ENCODE results near the gene PBX1.

DNA sequence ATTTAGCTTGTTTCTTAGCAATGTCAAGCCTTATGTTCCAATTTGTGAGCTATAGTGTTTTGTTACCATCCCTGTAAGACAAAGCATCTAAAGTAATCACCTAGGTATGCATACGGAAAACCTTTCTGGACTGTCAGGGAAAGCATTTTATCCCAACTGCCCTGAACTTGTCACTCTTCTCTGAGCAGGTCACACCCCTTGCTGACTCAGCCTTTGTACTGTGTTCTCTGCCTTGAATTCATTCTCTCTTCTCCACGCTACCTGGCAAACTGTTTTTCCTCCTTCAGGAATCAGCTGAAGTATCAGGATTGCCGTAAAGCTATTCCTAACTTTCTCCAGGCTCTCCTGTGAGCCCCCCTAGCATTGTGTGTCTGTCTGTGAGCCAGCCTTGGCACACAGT lies 54.2 kb downstream of the PBX1 start:
- TF ChIP-seq, protein P1, sequence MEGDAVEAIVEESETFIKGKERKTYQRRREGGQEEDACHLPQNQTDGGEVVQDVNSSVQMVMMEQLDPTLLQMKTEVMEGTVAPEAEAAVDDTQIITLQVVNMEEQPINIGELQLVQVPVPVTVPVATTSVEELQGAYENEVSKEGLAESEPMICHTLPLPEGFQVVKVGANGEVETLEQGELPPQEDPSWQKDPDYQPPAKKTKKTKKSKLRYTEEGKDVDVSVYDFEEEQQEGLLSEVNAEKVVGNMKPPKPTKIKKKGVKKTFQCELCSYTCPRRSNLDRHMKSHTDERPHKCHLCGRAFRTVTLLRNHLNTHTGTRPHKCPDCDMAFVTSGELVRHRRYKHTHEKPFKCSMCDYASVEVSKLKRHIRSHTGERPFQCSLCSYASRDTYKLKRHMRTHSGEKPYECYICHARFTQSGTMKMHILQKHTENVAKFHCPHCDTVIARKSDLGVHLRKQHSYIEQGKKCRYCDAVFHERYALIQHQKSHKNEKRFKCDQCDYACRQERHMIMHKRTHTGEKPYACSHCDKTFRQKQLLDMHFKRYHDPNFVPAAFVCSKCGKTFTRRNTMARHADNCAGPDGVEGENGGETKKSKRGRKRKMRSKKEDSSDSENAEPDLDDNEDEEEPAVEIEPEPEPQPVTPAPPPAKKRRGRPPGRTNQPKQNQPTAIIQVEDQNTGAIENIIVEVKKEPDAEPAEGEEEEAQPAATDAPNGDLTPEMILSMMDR (conservative IDR thresholded peaks at IDR 0.05; ENCODE audit: low read depth in 2 of 2), result no peak
- TF ChIP-seq, protein P2, sequence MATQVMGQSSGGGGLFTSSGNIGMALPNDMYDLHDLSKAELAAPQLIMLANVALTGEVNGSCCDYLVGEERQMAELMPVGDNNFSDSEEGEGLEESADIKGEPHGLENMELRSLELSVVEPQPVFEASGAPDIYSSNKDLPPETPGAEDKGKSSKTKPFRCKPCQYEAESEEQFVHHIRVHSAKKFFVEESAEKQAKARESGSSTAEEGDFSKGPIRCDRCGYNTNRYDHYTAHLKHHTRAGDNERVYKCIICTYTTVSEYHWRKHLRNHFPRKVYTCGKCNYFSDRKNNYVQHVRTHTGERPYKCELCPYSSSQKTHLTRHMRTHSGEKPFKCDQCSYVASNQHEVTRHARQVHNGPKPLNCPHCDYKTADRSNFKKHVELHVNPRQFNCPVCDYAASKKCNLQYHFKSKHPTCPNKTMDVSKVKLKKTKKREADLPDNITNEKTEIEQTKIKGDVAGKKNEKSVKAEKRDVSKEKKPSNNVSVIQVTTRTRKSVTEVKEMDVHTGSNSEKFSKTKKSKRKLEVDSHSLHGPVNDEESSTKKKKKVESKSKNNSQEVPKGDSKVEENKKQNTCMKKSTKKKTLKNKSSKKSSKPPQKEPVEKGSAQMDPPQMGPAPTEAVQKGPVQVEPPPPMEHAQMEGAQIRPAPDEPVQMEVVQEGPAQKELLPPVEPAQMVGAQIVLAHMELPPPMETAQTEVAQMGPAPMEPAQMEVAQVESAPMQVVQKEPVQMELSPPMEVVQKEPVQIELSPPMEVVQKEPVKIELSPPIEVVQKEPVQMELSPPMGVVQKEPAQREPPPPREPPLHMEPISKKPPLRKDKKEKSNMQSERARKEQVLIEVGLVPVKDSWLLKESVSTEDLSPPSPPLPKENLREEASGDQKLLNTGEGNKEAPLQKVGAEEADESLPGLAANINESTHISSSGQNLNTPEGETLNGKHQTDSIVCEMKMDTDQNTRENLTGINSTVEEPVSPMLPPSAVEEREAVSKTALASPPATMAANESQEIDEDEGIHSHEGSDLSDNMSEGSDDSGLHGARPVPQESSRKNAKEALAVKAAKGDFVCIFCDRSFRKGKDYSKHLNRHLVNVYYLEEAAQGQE (IDR thresholded peaks at IDR 0.05; ENCODE audit: unreplicated experiment), result no peak
- no peak for TF ChIP-seq EZH2phosphoT487 (IDR thresholded peaks at IDR 0.05; ENCODE audit: unreplicated experiment)
- no peak for TF ChIP-seq POLR2AphosphoS5 (IDR thresholded peaks at IDR 0.05; ENCODE audit: low read depth)
- TF ChIP-seq JUNB (IDR thresholded peaks at IDR 0.05; ENCODE audit: unreplicated experiment), result no peak
- no peak for TF ChIP-seq EZH2 (IDR thresholded peaks at IDR 0.05; ENCODE audit: low read depth, unreplicated experiment)

Data from GM23338 (cell line).